Skeletal muscle satellite cell (primary cell): ENCODE measurements around the gene SAMD10.

ENCODE experiments used
- H3K27me3 ChIP-seq: 2 replicates; pipeline ENCODE4 v1.7.0; 2013; ENCODE audit warnings: low read length; ENCODE audit not compliant: control insufficient read depth, insufficient read depth
- H3K36me3 ChIP-seq: 2 replicates; pipeline ENCODE4 v1.7.0; 2013; ENCODE audit warnings: mild to moderate bottlenecking, control low read depth, low read length; ENCODE audit not compliant: insufficient read depth
- H3K4me1 ChIP-seq: 2 replicates; pipeline ENCODE4 v1.7.0; 2013; ENCODE audit warnings: low read length; ENCODE audit not compliant: control insufficient read depth, insufficient read depth
- H3K4me2 ChIP-seq: 2 replicates; pipeline ENCODE4 v1.7.0; 2013; ENCODE audit warnings: mild to moderate bottlenecking, low read length
- H3K4me3 ChIP-seq: 2 replicates; pipeline ENCODE4 v1.7.0; 2013; ENCODE audit warnings: low read length
- H3K9ac ChIP-seq: 2 replicates; pipeline ENCODE4 v1.7.0; 2013; ENCODE audit warnings: mild to moderate bottlenecking, low read depth, low read length, moderate library complexity
- H3K9me3 ChIP-seq: replicated peaks from 2 replicates; pipeline ENCODE4 v1.7.0; 2013; ENCODE audit warnings: mild to moderate bottlenecking, control low read depth, low read length

The SAMD10 gene

GRCh38 chr20:63957004-63957689 lies 22.3 kb downstream of the SAMD10 start:
- H3K4me1 ChIP-seq, result peaks cover 35% of the 10 kb centered on the region

GRCh38 chr20:63956664-63957003 lies 22.8 kb downstream of the SAMD10 start:
- Histone ChIP-seq H3K4me3 (peak overlapping the region; percentile 71), H3K4me2 (peak overlapping the region; percentile 77), H3K9me3 (no peaks in the 10 kb centered on the region), H3K4me1 (peaks cover 36% of the 10 kb centered on the region), H3K9ac (peak overlapping the region; percentile 54), H3K27me3 (no peaks in the 10 kb centered on the region), H3K36me3 (peaks cover 15% of the 10 kb centered on the region)

More at GRCh38 chr20:63957004-63957689, 22.3 kb downstream of the SAMD10 start:
- Histone ChIP-seq H3K9me3 (no peaks in the 10 kb centered on the region), H3K4me2 (peak overlapping the region; percentile 77), H3K9ac (peak overlapping the region; percentile 54), H3K27me3 (no peaks in the 10 kb centered on the region), H3K4me3 (peak overlapping the region; percentile 71), H3K36me3 (peaks cover 16% of the 10 kb centered on the region)

- H3K4me2 ChIP-seq, result peak within 1 kb of the TSS; percentile 97
- H3K36me3 ChIP-seq, result peaks cover 14% of the 10 kb centered on the region
- no peaks in the 10 kb centered on the region for H3K9me3 ChIP-seq
- peak within 1 kb of the TSS; percentile 99 for H3K9ac ChIP-seq
- peaks cover 41% of the 10 kb centered on the region for H3K4me1 ChIP-seq
- peak within 1 kb of the TSS; percentile 100 for H3K4me3 ChIP-seq
- H3K27me3 ChIP-seq, result no peaks in the 10 kb centered on the region
These were observed 23.4 kb downstream of the SAMD10 start, which contains the start of gene UCKL1 for GRCh38 chr20:63955827-63956663. TSS of gene UCKL1 (minus strand) at chr20:63956416. CDS start at chr20:63956372, 44 bp downstream.

GRCh38 chr20:63955281-63955826 lies 24.1 kb downstream of the SAMD10 start:
- peaks cover 14% of the 10 kb centered on the region for H3K36me3 ChIP-seq
- H3K4me2 ChIP-seq, result peak overlapping the region; percentile 97
- H3K4me3 ChIP-seq, result peak overlapping the region; percentile 100
- H3K9ac ChIP-seq, result peak overlapping the region; percentile 99
- H3K9me3 ChIP-seq, result no peaks in the 10 kb centered on the region
- H3K27me3 ChIP-seq, result no peaks in the 10 kb centered on the region
- peaks cover 48% of the 10 kb centered on the region for H3K4me1 ChIP-seq

- peaks cover 62% of the 10 kb centered on the region for H3K4me1 ChIP-seq
- H3K9me3 ChIP-seq, result no peaks in the 10 kb centered on the region
- H3K9ac ChIP-seq, result peak overlapping the region; percentile 14
- H3K27me3 ChIP-seq, result no peaks in the 10 kb centered on the region
- peak overlapping the region; percentile 100 for H3K4me3 ChIP-seq
- H3K36me3 ChIP-seq, result peaks cover 9% of the 10 kb centered on the region
- peak overlapping the region; percentile 97 for H3K4me2 ChIP-seq
These were observed 25.5 kb downstream of the SAMD10 start for GRCh38 chr20:63953764-63954429.

GRCh38 chr20:63952769-63953168 lies 26.7 kb downstream of the SAMD10 start:
- H3K4me1 ChIP-seq, result peaks cover 66% of the 10 kb centered on the region
- H3K9me3 ChIP-seq, result no peaks in the 10 kb centered on the region
- no peak overlapping the region for H3K4me3 ChIP-seq
- H3K27me3 ChIP-seq, result no peaks in the 10 kb centered on the region
- H3K4me2 ChIP-seq, result no peak overlapping the region
- H3K36me3 ChIP-seq, result peaks cover 9% of the 10 kb centered on the region
- no peak overlapping the region for H3K9ac ChIP-seq

GRCh38 chr20:63952210-63952535 lies 27.3 kb downstream of the SAMD10 start:
- H3K4me3 ChIP-seq, result no peak overlapping the region
- H3K4me2 ChIP-seq, result no peak overlapping the region
- no peaks in the 10 kb centered on the region for H3K9me3 ChIP-seq
- H3K9ac ChIP-seq, result no peak overlapping the region
- peaks cover 9% of the 10 kb centered on the region for H3K36me3 ChIP-seq
- H3K4me1 ChIP-seq, result peaks cover 61% of the 10 kb centered on the region
- no peaks in the 10 kb centered on the region for H3K27me3 ChIP-seq

GRCh38 chr20:63951398-63952209 lies 27.8 kb downstream of the SAMD10 start:
- Histone ChIP-seq H3K9me3 (no peaks in the 10 kb centered on the region), H3K27me3 (no peaks in the 10 kb centered on the region), H3K4me2 (peak overlapping the region; percentile 13), H3K4me1 (peaks cover 56% of the 10 kb centered on the region), H3K36me3 (peaks cover 9% of the 10 kb centered on the region), H3K9ac (no peak overlapping the region), H3K4me3 (no peak overlapping the region)

GRCh38 chr20:63950701-63951397 lies 28.6 kb downstream of the SAMD10 start:
- Histone ChIP-seq H3K4me3 (no peak overlapping the region), H3K27me3 (no peaks in the 10 kb centered on the region), H3K9me3 (no peaks in the 10 kb centered on the region), H3K4me2 (peak overlapping the region; percentile 13), H3K4me1 (peaks cover 55% of the 10 kb centered on the region), H3K36me3 (peaks cover 14% of the 10 kb centered on the region), H3K9ac (no peak overlapping the region)

GRCh38 chr20:63947638-63948456 lies 31.6 kb downstream of the SAMD10 start:
- H3K4me1 ChIP-seq, result peaks cover 39% of the 10 kb centered on the region
- no peaks in the 10 kb centered on the region for H3K27me3 ChIP-seq
- H3K36me3 ChIP-seq, result peaks cover 41% of the 10 kb centered on the region
- no peak overlapping the region for H3K9ac ChIP-seq
- H3K4me3 ChIP-seq, result no peak overlapping the region
- H3K4me2 ChIP-seq, result peak overlapping the region; percentile 38
- no peaks in the 10 kb centered on the region for H3K9me3 ChIP-seq
